ENCODE results near the gene GLRX5. TPM values are rescaled to one million over a fixed set of nuclear protein-coding genes. Genes with fewer than 3 reads are reported as not detected.
A peak's percentile ranks its signal among the peaks of the same experiment; 100 is the strongest.

GLRX5 gene
- total RNA-seq, 4 donors from 2014 or later, result 19.8 to 42.1 (median 33.7) TPM

- 87% methylated on average over 6 of the region's 6 CpGs for WGBS
- Histone ChIP-seq H3K9me3 (no peaks in the 10 kb centered on the region), H3K4me3 (no peak overlapping the region), H3K36me3 (no peaks in the 10 kb centered on the region), H3K27ac (no peak overlapping the region), H3K27me3 (no peaks in the 10 kb centered on the region), H3K4me1 (peaks cover 57% of the 10 kb centered on the region)
- DNase-seq (ENCODE audit: low spot score in 2 of 2), result no peak
- no peak for TF ChIP-seq POLR2AphosphoS5 (IDR thresholded peaks at IDR 0.05)
- TF ChIP-seq CTCF (IDR thresholded peaks at IDR 0.05), result no peak
- TF ChIP-seq EP300 (IDR thresholded peaks at IDR 0.05), result no peak
- no peak for TF ChIP-seq POLR2A (IDR thresholded peaks at IDR 0.05)
Observed at GRCh38 chr14:95524706-95525512, 9.9 kb upstream of the GLRX5 start.

GRCh38 chr14:95525999-95526398 lies 8.9 kb upstream of the GLRX5 start:
- Histone ChIP-seq H3K9me3 (no peaks in the 10 kb centered on the region), H3K36me3 (no peaks in the 10 kb centered on the region), H3K4me1 (peaks cover 55% of the 10 kb centered on the region), H3K4me3 (no peak overlapping the region), H3K27me3 (no peaks in the 10 kb centered on the region), H3K27ac (no peak overlapping the region)
- 75% methylated on average over 5 of the region's 5 CpGs for WGBS
- no peak for DNase-seq (ENCODE audit: low spot score in 2 of 2)
- TF ChIP-seq POLR2A (IDR thresholded peaks at IDR 0.05) (no peak), EP300 (IDR thresholded peaks at IDR 0.05) (no peak), CTCF (IDR thresholded peaks at IDR 0.05) (no peak), POLR2AphosphoS5 (IDR thresholded peaks at IDR 0.05) (no peak)

DNA sequence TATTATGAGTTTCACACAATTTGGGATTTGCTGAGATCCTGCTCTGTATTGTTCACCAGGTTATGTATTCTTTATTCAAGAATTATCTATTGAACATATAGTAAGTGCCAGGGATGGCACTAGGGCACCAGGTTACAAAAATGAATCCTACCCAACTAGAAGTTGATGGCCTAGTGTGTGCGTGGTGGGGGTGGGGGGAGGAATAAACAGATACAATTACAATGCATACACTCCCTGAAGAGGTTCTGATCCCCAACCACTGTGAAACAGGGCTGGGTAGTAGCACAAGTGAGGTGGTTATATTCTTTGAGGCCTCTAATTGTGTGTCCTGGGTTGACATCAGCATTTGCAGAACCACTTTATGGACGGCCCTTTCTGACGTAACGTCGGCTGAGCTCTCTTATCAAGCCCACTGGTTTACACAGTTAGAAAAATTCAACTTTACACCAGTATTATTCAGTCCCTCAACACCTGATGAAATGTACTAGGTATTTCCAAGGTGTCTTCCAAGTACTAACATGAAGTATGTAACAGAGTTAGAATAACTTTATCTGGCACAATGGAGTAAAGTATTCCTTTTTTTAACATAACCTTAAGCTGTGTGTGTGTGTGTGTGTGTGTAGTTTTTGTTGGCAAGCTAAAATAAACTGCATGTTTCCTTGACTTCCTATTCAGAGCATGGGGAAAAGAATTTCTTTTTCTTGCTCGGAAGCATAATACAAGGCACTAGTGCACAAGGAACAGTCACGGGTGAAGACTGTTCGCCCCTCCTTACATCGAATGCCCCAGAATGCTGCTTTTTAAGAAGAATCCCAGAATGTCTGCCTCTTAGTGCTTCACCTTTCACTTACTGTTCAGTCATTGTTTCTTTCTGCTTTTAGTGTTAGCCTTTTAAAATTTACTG lies 8.1 kb upstream of the GLRX5 start:
- H3K4me1 ChIP-seq, result peaks cover 62% of the 10 kb centered on the region
- no peaks in the 10 kb centered on the region for H3K27me3 ChIP-seq
- peak overlapping the region; percentile 78 for H3K27ac ChIP-seq
- no peak for DNase-seq (ENCODE audit: low spot score in 2 of 2)
- H3K9me3 ChIP-seq, result no peaks in the 10 kb centered on the region
- TF ChIP-seq CTCF (IDR thresholded peaks at IDR 0.05), result no peak
- no peak for TF ChIP-seq POLR2AphosphoS5 (IDR thresholded peaks at IDR 0.05)
- no peak for TF ChIP-seq POLR2A (IDR thresholded peaks at IDR 0.05)
- no peak for TF ChIP-seq EP300 (IDR thresholded peaks at IDR 0.05)
- no peak overlapping the region for H3K4me3 ChIP-seq
- WGBS, result 38% methylated on average over 9 of the region's 9 CpGs
- H3K36me3 ChIP-seq, result no peaks in the 10 kb centered on the region

GRCh38 chr14:95527387-95528002 lies 7.4 kb upstream of the GLRX5 start:
- H3K27ac ChIP-seq, result peak overlapping the region; percentile 78
- WGBS, result 49% methylated on average over 4 of the region's 4 CpGs
- H3K4me3 ChIP-seq, result no peak overlapping the region
- H3K36me3 ChIP-seq, result no peaks in the 10 kb centered on the region
- no peaks in the 10 kb centered on the region for H3K27me3 ChIP-seq
- H3K4me1 ChIP-seq, result peaks cover 70% of the 10 kb centered on the region
- no peaks in the 10 kb centered on the region for H3K9me3 ChIP-seq
- no peak for DNase-seq (ENCODE audit: low spot score in 2 of 2)
- TF ChIP-seq CTCF (IDR thresholded peaks at IDR 0.05) (peak; percentile 71 to 73), POLR2A (IDR thresholded peaks at IDR 0.05) (no peak), EP300 (IDR thresholded peaks at IDR 0.05) (no peak), POLR2AphosphoS5 (IDR thresholded peaks at IDR 0.05) (peak in 1 of 3 donors; percentile 40)
